A549 (cell line): ENCODE measurements around the gene PNPLA2. TPM values are rescaled to one million over a fixed set of nuclear protein-coding genes. Genes with fewer than 3 reads are reported as not detected.

ENCODE experiments used
- ATAC-seq, 2 experiments: fragments of 200-7000 bp in 1 of 2; fragments of >200 bp in 1 of 2; cut with Nextera tagmentation in 1 of 2; cut with Tn5 transposase in 1 of 2; 3 replicates each; pipeline versions ENCODE4 v1.8.0 to v1.9.1; 2018 to 2020; ENCODE audit warnings: mild to moderate bottlenecking in 1 of 2, moderate library complexity in 1 of 2
- CTCF ChIA-PET: fragments of 300-600 bp; sonication (Branson Sonifier 250); formaldehyde crosslinking; extraction: SDS; loops from one replicate; lab custom pipeline; 2021; ENCODE audit warnings: antibody characterized with exemption, inconsistent platforms; lab: Yijun Ruan, JAX
- POLR2A ChIA-PET: fragments of 350-600 bp; formaldehyde crosslinking; extraction: SDS; loops from one replicate; lab custom pipeline; 2021; ENCODE audit warnings: antibody characterized with exemption, inconsistent platforms; lab: Yijun Ruan, JAX
- DNase-seq, 2 experiments: peaks; one replicate each; pipeline versions ENCODE4 v3.0.0 to v3.0.0-alpha.2; 2011 to 2016; ENCODE audit warnings: low read depth in 1 of 2, low spot score in 1 of 2
- FAIRE-seq: peaks from 2 replicates; lab custom pipeline; 2011; peaks lifted over from hg19 to GRCh38; lab: Jason Lieb, UNC
- H3K27ac ChIP-seq, 2 experiments: fragments of >200 bp; sonication (Bioruptor Twin); formaldehyde crosslinking; 3 replicates each; pipeline ENCODE4 v1.5.1; 2016 to 2017
- H3K4me1 ChIP-seq: fragments of >200 bp; sonication (Bioruptor Twin); formaldehyde crosslinking; 3 replicates; pipeline ENCODE4 v1.6.1; 2016
- H3K4me2 ChIP-seq: fragments of >200 bp; sonication (Bioruptor Twin); formaldehyde crosslinking; 3 replicates; pipeline ENCODE4 v1.6.1; 2016
- H3K4me3 ChIP-seq: fragments of >200 bp; sonication (Bioruptor Twin); formaldehyde crosslinking; 3 replicates; pipeline ENCODE4 v1.5.1; 2016
- H3K9me3 ChIP-seq: fragments of >200 bp; sonication (Bioruptor Twin); formaldehyde crosslinking; 3 replicates; pipeline ENCODE4 v1.6.1; 2016
- BHLHE40 ChIP-seq: IDR thresholded peaks from 2 replicates; pipeline ENCODE4 v1.6.1; 2012; ENCODE audit warnings: low read depth, low read length, inconsistent platforms
- EHF ChIP-seq: fragments of 250-450 bp; sonication (Bioruptor Pico); IDR thresholded peaks from 2 replicates; pipeline ENCODE4 v1.5.0; 2020; ENCODE audit warnings: mild to moderate bottlenecking
- EHMT2 ChIP-seq: fragments of 200-600 bp; sonication (generic); IDR thresholded peaks from 2 replicates; pipeline ENCODE4 v1.6.1; 2016; ENCODE audit warnings: antibody characterized with exemption, low read depth, mild to moderate bottlenecking, moderate library complexity
- ESRRA ChIP-seq: fragments of 150-350 bp; IDR thresholded peaks from 2 replicates; pipeline ENCODE4 v1.6.1; 2014; ENCODE audit warnings: mild to moderate bottlenecking, low read length, borderline replicate concordance
- FOSB ChIP-seq: fragments of 250-450 bp; sonication (Bioruptor Pico); IDR thresholded peaks from 2 replicates; pipeline ENCODE4 v1.5.0; 2020; ENCODE audit warnings: mild to moderate bottlenecking, moderate library complexity
- FOSL2 ChIP-seq, 2 experiments: fragments of 450-650 bp in 1 of 2; fragments of >200 bp in 1 of 2; sonication (Bioruptor Twin) in 1 of 2; formaldehyde crosslinking; IDR thresholded peaks; 2 replicates each; pipeline versions ENCODE4 v1.5.0 to v1.6.1; 2016 to 2020; ENCODE audit warnings: mild to moderate bottlenecking in 1 of 2, moderate library complexity in 1 of 2
- GATA3 ChIP-seq: IDR thresholded peaks from 2 replicates; pipeline ENCODE4 v1.6.1; 2012; ENCODE audit warnings: borderline replicate concordance
- HEYL ChIP-seq: fragments of 250-450 bp; sonication (Bioruptor Pico); IDR thresholded peaks from 2 replicates; pipeline ENCODE4 v1.8.0; 2021; ENCODE audit warnings: mild to moderate bottlenecking, moderate library complexity
- HOXB5 ChIP-seq: fragments of 250-450 bp; sonication (Bioruptor Pico); IDR thresholded peaks from 2 replicates; pipeline ENCODE4 v1.5.0; 2020; ENCODE audit warnings: mild to moderate bottlenecking, moderate library complexity
- JUN ChIP-seq, 2 experiments: fragments of >200 bp; sonication (Bioruptor Twin); formaldehyde crosslinking; IDR thresholded peaks; 2 replicates in 1 of 2; 3 replicates in 1 of 2; pipeline ENCODE4 v1.6.1; 2016 to 2017
- JUNB ChIP-seq: fragments of >200 bp; sonication (Bioruptor Twin); formaldehyde crosslinking; IDR thresholded peaks from 2 replicates; pipeline ENCODE4 v1.6.1; 2016
- MAZ ChIP-seq: fragments of 150-350 bp; IDR thresholded peaks from 2 replicates; pipeline ENCODE4 v1.6.1; 2014; ENCODE audit warnings: antibody characterized with exemption, low read depth, low read length, borderline replicate concordance
- MYC ChIP-seq: IDR thresholded peaks from 2 replicates; pipeline ENCODE4 v1.6.1; 2012; ENCODE audit warnings: mild to moderate bottlenecking, inconsistent platforms, low read length, improper control_type of control experiment, borderline replicate concordance
- NFE2L2 ChIP-seq: fragments of 150-350 bp; conservative IDR thresholded peaks from 2 replicates; pipeline ENCODE4 v1.6.1; 2014; ENCODE audit warnings: low read length
- NPAS2 ChIP-seq: fragments of 250-450 bp; sonication (Bioruptor Pico); IDR thresholded peaks from 2 replicates; pipeline ENCODE4 v1.8.0; 2022; ENCODE audit warnings: mild to moderate bottlenecking, moderate library complexity, borderline replicate concordance
- NR3C1 ChIP-seq: fragments of >200 bp; sonication (Bioruptor Twin); formaldehyde crosslinking; IDR thresholded peaks from 3 replicates; pipeline ENCODE4 v1.6.1; 2017
- POLR2AphosphoS2 ChIP-seq: conservative IDR thresholded peaks from 2 replicates; pipeline ENCODE4 v1.6.1; 2012; ENCODE audit warnings: low read length, improper control_type of control experiment, inconsistent platforms
- RNF2 ChIP-seq: fragments of 200-600 bp; sonication (generic); IDR thresholded peaks from 2 replicates; pipeline ENCODE4 v1.6.1; 2016; ENCODE audit warnings: low read depth, mild to moderate bottlenecking, antibody characterized with exemption, moderate library complexity, borderline replicate concordance
- SMC3 ChIP-seq: fragments of >200 bp; sonication (Bioruptor Twin); formaldehyde crosslinking; IDR thresholded peaks from 3 replicates; pipeline ENCODE4 v1.6.1; 2018; ENCODE audit warnings: inconsistent platforms
- SREBF2 ChIP-seq: fragments of 450-650 bp; IDR thresholded peaks from 2 replicates; pipeline ENCODE4 v1.6.1; 2014; ENCODE audit warnings: mild to moderate bottlenecking, moderate library complexity
- ZC3H11A ChIP-seq: fragments of 450-650 bp; IDR thresholded peaks from 2 replicates; pipeline ENCODE4 v1.6.1; 2014; ENCODE audit warnings: antibody characterized with exemption, mild to moderate bottlenecking
- WGBS: methylation state at CpG from one replicate; pipeline ENCODE4 v1.1.6; 2017; ENCODE audit errors: missing lambda C conversion rate; 5-methylcytosine and 5-hydroxymethylcytosine counted together
- polyA plus RNA-seq, 4 experiments: library from polyadenylated mRNA; depleted of rRNA in 3 of 4; stranded (reverse); fragments of >200 nt; fragmentation: RNase III in 1 of 4; extraction: RNeasy Plus Mini Kit Qiagen cat#74134 plus additional on column Dnase treatment in 1 of 4; gene quantifications; 2 replicates in 3 of 4; 3 replicates in 1 of 4; pipeline ENCODE4 v1.2.3, GENCODE V29; 2011 to 2017
- TF ChIP-seq, protein P1 (sequence below): IDR thresholded peaks from 2 replicates; pipeline ENCODE4 v1.6.1; 2012
- TF ChIP-seq, protein P2 (sequence below): fragments of 200-600 bp; sonication (generic); IDR thresholded peaks from 2 replicates; pipeline ENCODE4 v1.6.1; 2016; ENCODE audit warnings: antibody characterized with exemption, mild to moderate bottlenecking, moderate library complexity
- TF ChIP-seq, protein P3 (sequence below): fragments of >200 bp; sonication (Bioruptor Twin); formaldehyde crosslinking; IDR thresholded peaks from 3 replicates; pipeline ENCODE4 v1.5.1; 2016

PNPLA2 gene
- polyA plus RNA-seq, 2 of the 4 experiments (the other 2 are of a cell fraction), result 13.2 to 25.4 TPM

DNA sequence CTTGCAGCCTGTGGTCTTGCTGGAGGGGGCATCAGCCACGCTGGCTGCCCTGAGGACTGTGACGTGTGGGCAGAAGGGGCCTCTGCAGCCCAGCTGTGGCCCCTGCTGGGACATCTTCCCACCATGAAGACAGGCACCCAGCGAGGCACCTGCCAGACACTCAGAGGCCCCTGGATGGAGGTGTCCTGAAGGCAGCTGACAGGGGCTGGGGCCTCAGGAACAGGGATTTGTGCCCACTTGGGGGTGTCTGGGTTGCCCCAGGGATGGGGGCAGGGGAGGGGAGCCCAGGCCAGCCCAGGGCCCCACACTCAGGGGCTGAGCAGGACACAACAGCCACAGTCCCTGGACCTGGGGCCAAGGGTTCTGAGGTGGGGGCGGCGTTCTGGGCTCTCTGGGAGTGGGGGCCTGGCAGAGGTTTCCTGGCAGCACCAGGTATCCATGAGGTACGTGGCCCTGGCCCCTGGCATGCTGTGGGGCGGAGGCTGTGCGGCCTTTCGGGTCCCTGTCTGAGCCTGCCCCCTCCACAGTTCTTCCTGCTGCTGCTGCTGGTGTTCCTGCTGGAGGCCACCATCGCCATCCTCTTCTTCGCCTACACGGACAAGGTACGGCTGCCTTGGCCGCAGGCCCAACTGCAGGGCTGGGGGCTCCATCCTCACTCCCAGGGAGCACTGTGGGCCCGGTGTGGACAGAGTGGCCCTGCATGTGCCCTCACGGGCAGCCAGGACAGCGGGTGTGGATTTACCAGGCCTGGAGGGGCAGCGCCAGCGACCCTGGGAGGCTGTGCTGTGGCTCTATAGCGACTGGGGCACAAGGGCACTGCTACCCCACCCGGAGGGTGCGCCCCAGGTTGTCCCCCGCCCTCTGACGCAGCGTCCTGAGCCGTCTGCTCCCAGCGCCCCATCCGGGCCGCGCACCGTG is 45.5 kb downstream of the PNPLA2 start:
- peak; percentile 0; a peak in 2 of 6 replicates for ATAC-seq
- no peaks in the 10 kb centered on the region for H3K9me3 ChIP-seq
- TF ChIP-seq, protein P1, sequence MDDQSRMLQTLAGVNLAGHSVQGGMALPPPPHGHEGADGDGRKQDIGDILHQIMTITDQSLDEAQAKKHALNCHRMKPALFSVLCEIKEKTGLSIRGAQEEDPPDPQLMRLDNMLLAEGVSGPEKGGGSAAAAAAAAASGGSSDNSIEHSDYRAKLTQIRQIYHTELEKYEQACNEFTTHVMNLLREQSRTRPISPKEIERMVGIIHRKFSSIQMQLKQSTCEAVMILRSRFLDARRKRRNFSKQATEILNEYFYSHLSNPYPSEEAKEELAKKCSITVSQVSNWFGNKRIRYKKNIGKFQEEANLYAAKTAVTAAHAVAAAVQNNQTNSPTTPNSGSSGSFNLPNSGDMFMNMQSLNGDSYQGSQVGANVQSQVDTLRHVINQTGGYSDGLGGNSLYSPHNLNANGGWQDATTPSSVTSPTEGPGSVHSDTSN, result peak; percentile 57; the same call in 1 of the 2 replicates
- TF ChIP-seq JUNB (no peak), POLR2AphosphoS2 (0 out of 2 replicates have a peak, but pooled peaks have one; percentile 70)
- TF ChIP-seq, all 56 proteins: peak for 2
- peak overlapping the region in 1 of 2 experiments; percentile 17; a peak in 1 of 6 replicates for H3K27ac ChIP-seq
- H3K4me3 ChIP-seq, result no peak overlapping the region
- CTCF ChIA-PET, result interaction anchor here (0.8 to 5.2 kb wide), 3 partner anchors 9 to 187 kb away, joined by 4 to 25 read pairs (median 10); no protein-coding TSS in a partner anchor
- POLR2A ChIA-PET, result interaction anchor here (0.9 kb wide), 1 partner anchor 625 kb away, joined by 3 read pairs; no protein-coding TSS in a partner anchor
- FAIRE-seq (no peak), DNase-seq (no peak)
- WGBS, result 90% methylated on average over 22 of the region's 31 CpGs
- H3K4me1 ChIP-seq, result peaks cover 54% of the 10 kb centered on the region
- no peak overlapping the region for H3K4me2 ChIP-seq

DNA sequence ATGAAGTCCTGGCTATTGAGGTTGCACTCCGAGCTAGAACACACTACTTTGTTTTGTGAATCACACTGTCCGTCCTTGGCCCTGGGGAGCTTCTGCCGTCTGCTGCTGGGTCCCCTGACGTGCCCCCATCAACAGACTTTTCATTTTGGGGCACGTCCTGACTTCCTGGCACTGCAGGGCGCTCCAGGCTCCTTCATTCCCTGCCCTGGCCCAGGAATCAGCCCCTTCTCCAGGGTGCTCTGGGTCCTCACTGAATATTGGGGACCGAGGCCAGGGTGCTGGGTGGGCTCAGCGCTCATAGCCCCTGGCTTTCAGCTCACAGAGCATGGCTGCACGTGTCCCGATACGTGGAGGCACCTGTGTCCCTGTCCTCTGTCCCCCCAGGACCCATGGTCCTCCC is 46.2 kb downstream of the PNPLA2 start:
- POLR2A ChIA-PET, result interaction anchor here (0.9 kb wide), 1 partner anchor 625 kb away, joined by 3 read pairs; no protein-coding TSS in a partner anchor

DNA sequence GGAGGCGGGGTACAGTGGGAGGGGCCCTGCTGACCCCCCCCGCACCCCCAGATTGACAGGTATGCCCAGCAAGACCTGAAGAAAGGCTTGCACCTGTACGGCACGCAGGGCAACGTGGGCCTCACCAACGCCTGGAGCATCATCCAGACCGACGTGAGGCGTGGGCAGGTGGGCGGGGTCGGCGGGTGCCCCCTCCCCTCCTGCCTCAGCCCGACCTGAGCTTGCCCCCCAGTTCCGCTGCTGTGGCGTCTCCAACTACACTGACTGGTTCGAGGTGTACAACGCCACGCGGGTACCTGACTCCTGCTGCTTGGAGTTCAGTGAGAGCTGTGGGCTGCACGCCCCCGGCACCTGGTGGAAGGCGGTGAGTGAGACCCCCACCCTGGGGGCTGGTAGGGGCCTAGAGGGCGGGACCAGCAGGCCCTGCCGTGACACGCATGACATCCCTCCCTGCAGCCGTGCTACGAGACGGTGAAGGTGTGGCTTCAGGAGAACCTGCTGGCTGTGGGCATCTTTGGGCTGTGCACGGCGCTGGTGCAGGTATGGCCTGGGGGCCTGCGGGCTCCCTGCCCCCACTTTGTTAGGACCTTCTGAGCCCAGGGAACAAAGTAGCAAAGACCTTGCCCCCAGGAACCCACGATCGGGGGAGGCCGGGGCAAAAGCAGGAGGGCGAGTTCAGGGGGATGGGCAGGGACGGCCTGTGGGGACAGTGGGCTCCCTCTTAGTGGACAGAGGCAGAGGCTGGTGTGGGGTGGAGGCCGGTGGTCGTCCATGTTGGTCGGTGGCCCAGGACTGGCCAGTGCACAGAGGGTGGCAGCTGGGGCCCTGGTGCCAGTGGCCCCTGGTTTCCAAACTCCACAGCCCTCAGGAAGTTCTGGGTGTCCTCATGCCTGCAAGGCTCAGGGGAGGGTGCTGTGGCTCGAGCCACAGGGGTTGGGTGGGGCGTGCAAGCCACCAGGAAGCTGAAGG is 47.0 kb downstream of the PNPLA2 start:
- Histone ChIP-seq H3K27ac (peak overlapping the region in 1 of 2 experiments; percentile 24; a peak in 1 of 6 replicates), H3K4me2 (no peak overlapping the region), H3K9me3 (no peaks in the 10 kb centered on the region), H3K4me1 (peaks cover 38% of the 10 kb centered on the region; the same call in 2 of the 3 replicates), H3K4me3 (no peak overlapping the region)
- CTCF ChIA-PET, result interaction anchor here (0.8 to 5.2 kb wide), 5 partner anchors 8 to 185 kb away, joined by 3 to 25 read pairs (median 10); partner anchors contain the start of gene AP2A2
- 75% methylated on average over 26 of the region's 41 CpGs for WGBS
- POLR2A ChIA-PET, result no interaction called here
- no peak for DNase-seq
- no peak for FAIRE-seq
- ATAC-seq, result peak in 1 of 2 experiments; percentile 0; a peak in 1 of 6 replicates
- TF ChIP-seq, protein P2, sequence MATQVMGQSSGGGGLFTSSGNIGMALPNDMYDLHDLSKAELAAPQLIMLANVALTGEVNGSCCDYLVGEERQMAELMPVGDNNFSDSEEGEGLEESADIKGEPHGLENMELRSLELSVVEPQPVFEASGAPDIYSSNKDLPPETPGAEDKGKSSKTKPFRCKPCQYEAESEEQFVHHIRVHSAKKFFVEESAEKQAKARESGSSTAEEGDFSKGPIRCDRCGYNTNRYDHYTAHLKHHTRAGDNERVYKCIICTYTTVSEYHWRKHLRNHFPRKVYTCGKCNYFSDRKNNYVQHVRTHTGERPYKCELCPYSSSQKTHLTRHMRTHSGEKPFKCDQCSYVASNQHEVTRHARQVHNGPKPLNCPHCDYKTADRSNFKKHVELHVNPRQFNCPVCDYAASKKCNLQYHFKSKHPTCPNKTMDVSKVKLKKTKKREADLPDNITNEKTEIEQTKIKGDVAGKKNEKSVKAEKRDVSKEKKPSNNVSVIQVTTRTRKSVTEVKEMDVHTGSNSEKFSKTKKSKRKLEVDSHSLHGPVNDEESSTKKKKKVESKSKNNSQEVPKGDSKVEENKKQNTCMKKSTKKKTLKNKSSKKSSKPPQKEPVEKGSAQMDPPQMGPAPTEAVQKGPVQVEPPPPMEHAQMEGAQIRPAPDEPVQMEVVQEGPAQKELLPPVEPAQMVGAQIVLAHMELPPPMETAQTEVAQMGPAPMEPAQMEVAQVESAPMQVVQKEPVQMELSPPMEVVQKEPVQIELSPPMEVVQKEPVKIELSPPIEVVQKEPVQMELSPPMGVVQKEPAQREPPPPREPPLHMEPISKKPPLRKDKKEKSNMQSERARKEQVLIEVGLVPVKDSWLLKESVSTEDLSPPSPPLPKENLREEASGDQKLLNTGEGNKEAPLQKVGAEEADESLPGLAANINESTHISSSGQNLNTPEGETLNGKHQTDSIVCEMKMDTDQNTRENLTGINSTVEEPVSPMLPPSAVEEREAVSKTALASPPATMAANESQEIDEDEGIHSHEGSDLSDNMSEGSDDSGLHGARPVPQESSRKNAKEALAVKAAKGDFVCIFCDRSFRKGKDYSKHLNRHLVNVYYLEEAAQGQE, result no peak
- TF ChIP-seq SMC3 (no peak), POLR2AphosphoS2 (no peak), HEYL (no peak), ZC3H11A (no peak), SREBF2 (no peak), NFE2L2 (no peak), GATA3 (no peak), JUN (IDR thresholded peaks at IDR 0.05) (peak in 1 of 2 experiments; percentile 18; a peak in 1 of 5 replicates)
- TF ChIP-seq, protein P1, result peak; percentile 17; the same call in 1 of the 2 replicates

More for the DNA sequence above, 46.2 kb downstream of the PNPLA2 start:
- no peak for ATAC-seq
- H3K9me3 ChIP-seq, result no peaks in the 10 kb centered on the region
- no peak overlapping the region for H3K4me3 ChIP-seq
- CTCF ChIA-PET, result interaction anchor here (2.5 to 5.2 kb wide), 2 partner anchors 10 to 186 kb away, joined by 10 to 25 read pairs; no protein-coding TSS in a partner anchor
- WGBS, result 71% methylated on average over 7 of the region's 11 CpGs
- H3K27ac ChIP-seq, result no peak overlapping the region
- no peak overlapping the region for H3K4me2 ChIP-seq
- DNase-seq, result no peak
- H3K4me1 ChIP-seq, result peaks cover 47% of the 10 kb centered on the region
- no peak for FAIRE-seq
- TF ChIP-seq BHLHE40 (no peak), EHMT2 (no peak), NR3C1 (no peak), FOSL2 (IDR thresholded peaks at IDR 0.05) (no peak), FOSL2 (CRISPR knock-in tag; IDR thresholded peaks at IDR 0.05) (no peak), NPAS2 (CRISPR knock-in tag) (no peak), MYC (no peak), EHF (CRISPR knock-in tag) (no peak), ESRRA (no peak), RNF2 (no peak), HOXB5 (no peak), ZC3H11A (no peak), FOSB (no peak), HEYL (no peak), MAZ (no peak), GATA3 (no peak)
- TF ChIP-seq, protein P3, sequence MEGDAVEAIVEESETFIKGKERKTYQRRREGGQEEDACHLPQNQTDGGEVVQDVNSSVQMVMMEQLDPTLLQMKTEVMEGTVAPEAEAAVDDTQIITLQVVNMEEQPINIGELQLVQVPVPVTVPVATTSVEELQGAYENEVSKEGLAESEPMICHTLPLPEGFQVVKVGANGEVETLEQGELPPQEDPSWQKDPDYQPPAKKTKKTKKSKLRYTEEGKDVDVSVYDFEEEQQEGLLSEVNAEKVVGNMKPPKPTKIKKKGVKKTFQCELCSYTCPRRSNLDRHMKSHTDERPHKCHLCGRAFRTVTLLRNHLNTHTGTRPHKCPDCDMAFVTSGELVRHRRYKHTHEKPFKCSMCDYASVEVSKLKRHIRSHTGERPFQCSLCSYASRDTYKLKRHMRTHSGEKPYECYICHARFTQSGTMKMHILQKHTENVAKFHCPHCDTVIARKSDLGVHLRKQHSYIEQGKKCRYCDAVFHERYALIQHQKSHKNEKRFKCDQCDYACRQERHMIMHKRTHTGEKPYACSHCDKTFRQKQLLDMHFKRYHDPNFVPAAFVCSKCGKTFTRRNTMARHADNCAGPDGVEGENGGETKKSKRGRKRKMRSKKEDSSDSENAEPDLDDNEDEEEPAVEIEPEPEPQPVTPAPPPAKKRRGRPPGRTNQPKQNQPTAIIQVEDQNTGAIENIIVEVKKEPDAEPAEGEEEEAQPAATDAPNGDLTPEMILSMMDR, result no peak
